A549 (cell line): ENCODE results near the gene PARP6. TPM values are rescaled to one million over a fixed set of nuclear protein-coding genes. Genes with fewer than 3 reads are reported as not detected.

Experiments used
- ATAC-seq, 2 experiments: fragments of 200-7000 bp in 1 of 2; fragments of >200 bp in 1 of 2; cut with Nextera tagmentation in 1 of 2; cut with Tn5 transposase in 1 of 2; 3 replicates each; pipeline versions ENCODE4 v1.8.0 to v1.9.1; 2018 to 2020; ENCODE audit warnings: mild to moderate bottlenecking in 1 of 2, moderate library complexity in 1 of 2
- CTCF ChIA-PET: fragments of 300-600 bp; sonication (Branson Sonifier 250); formaldehyde crosslinking; extraction: SDS; loops from one replicate; lab custom pipeline; 2021; ENCODE audit warnings: antibody characterized with exemption, inconsistent platforms; lab: Yijun Ruan, JAX
- POLR2A ChIA-PET: fragments of 350-600 bp; formaldehyde crosslinking; extraction: SDS; loops from one replicate; lab custom pipeline; 2021; ENCODE audit warnings: antibody characterized with exemption, inconsistent platforms; lab: Yijun Ruan, JAX
- DNase-seq, 2 experiments: peaks; one replicate each; pipeline versions ENCODE4 v3.0.0 to v3.0.0-alpha.2; 2011 to 2016; ENCODE audit warnings: low read depth in 1 of 2, low spot score in 1 of 2
- FAIRE-seq: peaks from 2 replicates; lab custom pipeline; 2011; peaks lifted over from hg19 to GRCh38; lab: Jason Lieb, UNC
- H3K27ac ChIP-seq, 2 experiments: fragments of >200 bp; sonication (Bioruptor Twin); formaldehyde crosslinking; 3 replicates each; pipeline ENCODE4 v1.5.1; 2016 to 2017
- H3K4me1 ChIP-seq: fragments of >200 bp; sonication (Bioruptor Twin); formaldehyde crosslinking; 3 replicates; pipeline ENCODE4 v1.6.1; 2016
- H3K4me2 ChIP-seq: fragments of >200 bp; sonication (Bioruptor Twin); formaldehyde crosslinking; 3 replicates; pipeline ENCODE4 v1.6.1; 2016
- H3K4me3 ChIP-seq: fragments of >200 bp; sonication (Bioruptor Twin); formaldehyde crosslinking; 3 replicates; pipeline ENCODE4 v1.5.1; 2016
- H3K9me3 ChIP-seq: fragments of >200 bp; sonication (Bioruptor Twin); formaldehyde crosslinking; 3 replicates; pipeline ENCODE4 v1.6.1; 2016
- BHLHE40 ChIP-seq: IDR thresholded peaks from 2 replicates; pipeline ENCODE4 v1.6.1; 2012; ENCODE audit warnings: low read depth, low read length, inconsistent platforms
- EHF ChIP-seq: fragments of 250-450 bp; sonication (Bioruptor Pico); IDR thresholded peaks from 2 replicates; pipeline ENCODE4 v1.5.0; 2020; ENCODE audit warnings: mild to moderate bottlenecking
- EHMT2 ChIP-seq: fragments of 200-600 bp; sonication (generic); IDR thresholded peaks from 2 replicates; pipeline ENCODE4 v1.6.1; 2016; ENCODE audit warnings: antibody characterized with exemption, low read depth, mild to moderate bottlenecking, moderate library complexity
- ESRRA ChIP-seq: fragments of 150-350 bp; IDR thresholded peaks from 2 replicates; pipeline ENCODE4 v1.6.1; 2014; ENCODE audit warnings: mild to moderate bottlenecking, low read length, borderline replicate concordance
- FOSB ChIP-seq: fragments of 250-450 bp; sonication (Bioruptor Pico); IDR thresholded peaks from 2 replicates; pipeline ENCODE4 v1.5.0; 2020; ENCODE audit warnings: mild to moderate bottlenecking, moderate library complexity
- FOSL2 ChIP-seq, 2 experiments: fragments of 450-650 bp in 1 of 2; fragments of >200 bp in 1 of 2; sonication (Bioruptor Twin) in 1 of 2; formaldehyde crosslinking; IDR thresholded peaks; 2 replicates each; pipeline versions ENCODE4 v1.5.0 to v1.6.1; 2016 to 2020; ENCODE audit warnings: mild to moderate bottlenecking in 1 of 2, moderate library complexity in 1 of 2
- MAZ ChIP-seq: fragments of 150-350 bp; IDR thresholded peaks from 2 replicates; pipeline ENCODE4 v1.6.1; 2014; ENCODE audit warnings: antibody characterized with exemption, low read depth, low read length, borderline replicate concordance
- RCOR1 ChIP-seq: fragments of 150-350 bp; IDR thresholded peaks from 2 replicates; pipeline ENCODE4 v1.6.1; 2014; ENCODE audit warnings: antibody characterized with exemption, low read length, low read depth
- SMC3 ChIP-seq: fragments of >200 bp; sonication (Bioruptor Twin); formaldehyde crosslinking; IDR thresholded peaks from 3 replicates; pipeline ENCODE4 v1.6.1; 2018; ENCODE audit warnings: inconsistent platforms
- SREBF2 ChIP-seq: fragments of 450-650 bp; IDR thresholded peaks from 2 replicates; pipeline ENCODE4 v1.6.1; 2014; ENCODE audit warnings: mild to moderate bottlenecking, moderate library complexity
- ZFP36 ChIP-seq: fragments of 450-650 bp; IDR thresholded peaks from 2 replicates; pipeline ENCODE4 v1.6.1; 2014; ENCODE audit warnings: borderline replicate concordance; ENCODE audit not compliant: partially characterized antibody
- ZNF302 ChIP-seq: fragments of 250-450 bp; sonication (Bioruptor Pico); IDR thresholded peaks from 2 replicates; pipeline ENCODE4 v1.9.0; 2021; ENCODE audit warnings: inconsistent platforms, mild to moderate bottlenecking, moderate library complexity
- WGBS: methylation state at CpG from one replicate; pipeline ENCODE4 v1.1.6; 2017; ENCODE audit errors: missing lambda C conversion rate; 5-methylcytosine and 5-hydroxymethylcytosine counted together
- polyA plus RNA-seq, 4 experiments: library from polyadenylated mRNA; depleted of rRNA in 3 of 4; stranded (reverse); fragments of >200 nt; fragmentation: RNase III in 1 of 4; extraction: RNeasy Plus Mini Kit Qiagen cat#74134 plus additional on column Dnase treatment in 1 of 4; gene quantifications; 2 replicates in 3 of 4; 3 replicates in 1 of 4; pipeline ENCODE4 v1.2.3, GENCODE V29; 2011 to 2017
- TF ChIP-seq, protein P1 (sequence below): fragments of >200 bp; sonication (Bioruptor Twin); formaldehyde crosslinking; IDR thresholded peaks from 3 replicates; pipeline ENCODE4 v1.5.1; 2016
- TF ChIP-seq, protein P2 (sequence below): fragments of 250-450 bp; sonication (Bioruptor Pico); IDR thresholded peaks from 2 replicates; pipeline ENCODE4 v1.5.0; 2020; ENCODE audit warnings: low read depth, mild to moderate bottlenecking, moderate library complexity
- TF ChIP-seq, protein P3 (sequence below): IDR thresholded peaks from 2 replicates; pipeline ENCODE4 v1.6.1; 2012
- TF ChIP-seq, protein P4 (sequence below): fragments of 200-600 bp; sonication (generic); IDR thresholded peaks from 2 replicates; pipeline ENCODE4 v1.6.1; 2016; ENCODE audit warnings: antibody characterized with exemption, mild to moderate bottlenecking, moderate library complexity

The PARP6 gene
- polyA plus RNA-seq, 2 of the 4 experiments (the other 2 are of a cell fraction): 78.0 to 167 TPM

DNA sequence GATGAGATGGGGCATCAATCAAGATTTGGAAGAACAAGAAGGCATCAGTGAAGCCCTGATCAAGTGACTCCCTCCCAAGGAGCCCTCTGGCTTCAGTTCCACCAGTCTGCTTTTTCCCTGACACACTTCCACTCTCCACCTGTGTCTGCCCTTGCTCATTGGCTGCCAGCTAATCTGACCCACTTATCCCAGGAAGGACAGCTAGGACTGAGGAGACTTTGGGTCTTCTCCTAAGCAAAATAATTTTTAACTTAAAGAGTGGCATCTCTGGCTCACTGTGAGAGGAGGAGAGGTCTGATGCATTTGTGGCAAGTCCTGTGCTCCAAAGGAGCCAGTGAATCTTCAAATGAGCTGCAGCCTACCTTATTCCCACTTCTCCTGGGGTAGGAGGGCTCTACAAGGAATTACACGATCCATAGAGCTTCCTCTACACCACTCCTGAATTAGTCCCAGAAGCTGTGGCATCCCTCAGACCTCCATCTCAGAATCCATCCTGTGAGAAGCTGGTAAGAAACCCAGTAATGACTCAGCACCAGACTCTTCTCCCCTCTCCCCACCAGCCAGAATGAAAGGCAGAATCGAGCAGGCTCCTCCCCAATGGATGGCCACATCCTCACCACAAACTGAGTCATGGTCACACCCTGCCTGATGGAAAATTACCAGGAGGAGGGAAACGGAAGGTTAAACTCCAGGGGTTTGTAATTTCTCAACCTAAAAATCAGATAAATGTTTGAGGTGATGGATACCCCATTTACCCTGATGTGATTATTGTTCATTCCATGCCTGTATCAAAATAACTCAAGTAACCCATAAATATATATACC lies 35.1 kb downstream of the PARP6 start (continued):
- TF ChIP-seq, protein P1, sequence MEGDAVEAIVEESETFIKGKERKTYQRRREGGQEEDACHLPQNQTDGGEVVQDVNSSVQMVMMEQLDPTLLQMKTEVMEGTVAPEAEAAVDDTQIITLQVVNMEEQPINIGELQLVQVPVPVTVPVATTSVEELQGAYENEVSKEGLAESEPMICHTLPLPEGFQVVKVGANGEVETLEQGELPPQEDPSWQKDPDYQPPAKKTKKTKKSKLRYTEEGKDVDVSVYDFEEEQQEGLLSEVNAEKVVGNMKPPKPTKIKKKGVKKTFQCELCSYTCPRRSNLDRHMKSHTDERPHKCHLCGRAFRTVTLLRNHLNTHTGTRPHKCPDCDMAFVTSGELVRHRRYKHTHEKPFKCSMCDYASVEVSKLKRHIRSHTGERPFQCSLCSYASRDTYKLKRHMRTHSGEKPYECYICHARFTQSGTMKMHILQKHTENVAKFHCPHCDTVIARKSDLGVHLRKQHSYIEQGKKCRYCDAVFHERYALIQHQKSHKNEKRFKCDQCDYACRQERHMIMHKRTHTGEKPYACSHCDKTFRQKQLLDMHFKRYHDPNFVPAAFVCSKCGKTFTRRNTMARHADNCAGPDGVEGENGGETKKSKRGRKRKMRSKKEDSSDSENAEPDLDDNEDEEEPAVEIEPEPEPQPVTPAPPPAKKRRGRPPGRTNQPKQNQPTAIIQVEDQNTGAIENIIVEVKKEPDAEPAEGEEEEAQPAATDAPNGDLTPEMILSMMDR: no peak
- TF ChIP-seq SMC3: no peak
- peak; percentile 43; the same call in 1 of the 2 replicates for TF ChIP-seq EHF (CRISPR knock-in tag)
- no peak for TF ChIP-seq EHMT2
- TF ChIP-seq ESRRA: no peak
- peak; percentile 87 for TF ChIP-seq FOSL2 (IDR thresholded peaks at IDR 0.05)
- peak; percentile 96 for TF ChIP-seq FOSL2 (CRISPR knock-in tag; IDR thresholded peaks at IDR 0.05)
- TF ChIP-seq ZFP36: no peak

DNA sequence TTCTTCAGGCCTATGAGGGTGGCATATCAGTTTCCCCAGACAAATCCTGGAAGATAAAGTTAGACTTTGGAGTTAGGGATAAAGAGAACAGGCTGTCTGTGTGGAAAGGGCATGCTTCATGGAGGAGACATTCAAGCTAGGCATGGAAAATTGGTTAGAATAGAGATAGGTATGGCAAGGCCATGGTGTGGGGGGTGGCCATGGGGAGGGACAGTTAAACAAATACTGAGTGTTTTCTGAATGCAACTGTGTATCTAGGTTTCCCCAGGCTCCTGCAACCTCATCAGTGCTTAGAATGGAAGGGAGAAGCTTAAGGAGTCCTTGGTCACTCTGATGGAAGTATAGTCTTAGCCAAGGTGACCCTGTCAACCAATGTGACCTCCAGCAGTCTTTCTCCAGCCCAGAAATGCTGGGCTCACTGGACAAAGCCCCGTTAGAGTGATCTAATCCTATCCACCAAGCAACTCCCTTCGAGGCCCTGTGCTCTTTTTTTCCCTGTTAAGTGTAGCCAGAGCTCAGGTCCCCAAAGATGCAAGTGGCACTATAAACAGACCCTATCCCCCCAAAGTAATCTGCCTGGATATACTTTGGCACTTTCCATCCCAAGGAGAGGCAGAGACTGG lies 35.9 kb downstream of the PARP6 start:
- CTCF ChIA-PET: interaction anchor here (0.8 to 31.1 kb wide), 6 partner anchors 9 to 103 kb away, joined by 3 to 644 read pairs (median 4); partner anchors contain the start of gene GRAMD2A
- DNase-seq (no peak), ATAC-seq (no peak), FAIRE-seq (no peak)
- POLR2A ChIA-PET: interaction anchor here (1.0 to 2.5 kb wide), 5 partner anchors 9 to 50 kb away, joined by 3 to 48 read pairs (median 7); no protein-coding TSS in a partner anchor
- H3K4me2 ChIP-seq: peak overlapping the region; percentile 85
- H3K27ac ChIP-seq: peak overlapping the region; percentile 97
- peaks cover 60% of the 10 kb centered on the region for H3K4me1 ChIP-seq
- H3K4me3 ChIP-seq: peak overlapping the region; percentile 46
- no peaks in the 10 kb centered on the region for H3K9me3 ChIP-seq
- WGBS: 19% methylated on average over 2 of the region's 2 CpGs
- TF ChIP-seq, protein P2, sequence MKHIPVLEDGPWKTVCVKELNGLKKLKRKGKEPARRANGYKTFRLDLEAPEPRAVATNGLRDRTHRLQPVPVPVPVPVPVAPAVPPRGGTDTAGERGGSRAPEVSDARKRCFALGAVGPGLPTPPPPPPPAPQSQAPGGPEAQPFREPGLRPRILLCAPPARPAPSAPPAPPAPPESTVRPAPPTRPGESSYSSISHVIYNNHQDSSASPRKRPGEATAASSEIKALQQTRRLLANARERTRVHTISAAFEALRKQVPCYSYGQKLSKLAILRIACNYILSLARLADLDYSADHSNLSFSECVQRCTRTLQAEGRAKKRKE (CRISPR knock-in tag): 0 out of 2 replicates have a peak, but pooled peaks have one; percentile 49
- no peak for TF ChIP-seq BHLHE40
- TF ChIP-seq, protein P3, sequence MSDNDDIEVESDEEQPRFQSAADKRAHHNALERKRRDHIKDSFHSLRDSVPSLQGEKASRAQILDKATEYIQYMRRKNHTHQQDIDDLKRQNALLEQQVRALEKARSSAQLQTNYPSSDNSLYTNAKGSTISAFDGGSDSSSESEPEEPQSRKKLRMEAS: 0 out of 2 replicates have a peak, but pooled peaks have one; percentile 17
- TF ChIP-seq, all 56 proteins: peak for 2

DNA sequence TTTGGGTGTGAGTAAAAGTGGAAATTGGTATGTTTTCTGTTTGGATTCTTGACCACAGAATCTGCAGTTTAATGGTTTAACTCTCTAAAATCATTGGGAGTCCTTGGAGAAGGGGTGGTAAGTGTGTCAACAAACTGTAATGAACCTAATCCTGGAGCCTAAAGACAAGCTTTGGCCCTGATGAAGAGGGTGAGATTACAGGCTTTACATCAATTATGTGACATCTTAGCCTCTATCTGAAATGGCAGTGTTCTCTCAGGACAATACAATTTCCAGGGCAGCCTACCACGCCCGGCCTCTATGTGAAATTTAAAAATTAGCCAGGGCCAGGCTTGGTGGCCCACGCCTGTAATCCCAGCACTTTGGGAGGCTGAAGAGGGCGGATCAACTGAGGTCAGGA lies 37.1 kb downstream of the PARP6 start:
- ChIA-PET POLR2A (no interaction called here), CTCF (interaction anchor here (0.6 to 31.1 kb wide), 4 partner anchors 8 to 205 kb away, joined by 3 to 644 read pairs (median 30); partner anchors contain the start of gene GRAMD2A)
- TF ChIP-seq ZNF302 (no peak), RCOR1 (no peak)
- TF ChIP-seq, protein P3: no peak
- 81% methylated on average over 4 of the region's 4 CpGs for WGBS
- no peak for FAIRE-seq
- ATAC-seq: no peak
- DNase-seq: no peak
- no peak overlapping the region for H3K4me3 ChIP-seq
- H3K4me2 ChIP-seq: peak overlapping the region; percentile 85; the same call in 2 of the 3 replicates
- peak overlapping the region; percentile 97 for H3K27ac ChIP-seq
- H3K4me1 ChIP-seq: peaks cover 60% of the 10 kb centered on the region
- H3K9me3 ChIP-seq: no peaks in the 10 kb centered on the region

DNA sequence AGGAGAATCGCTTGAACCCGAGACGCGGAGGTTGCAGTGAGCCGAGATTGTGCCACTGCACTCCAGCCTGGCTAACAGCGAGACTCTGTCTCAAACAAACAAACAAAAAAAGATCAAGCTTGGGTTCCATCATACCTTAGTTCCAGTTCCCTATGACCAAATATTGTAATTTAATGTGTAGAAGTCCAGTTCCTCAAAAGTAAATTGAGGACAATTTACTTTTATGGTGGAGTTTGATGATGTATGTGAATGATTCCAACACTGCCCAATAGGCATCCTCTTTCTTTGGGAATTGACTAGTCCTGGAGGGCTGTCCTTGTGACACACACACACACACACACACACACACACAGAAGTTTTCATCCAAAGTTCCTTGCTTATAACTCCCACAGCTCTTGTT lies 38.6 kb downstream of the PARP6 start:
- POLR2A ChIA-PET: interaction anchor here (0.6 kb wide), 1 partner anchor 28 kb away, joined by 3 read pairs; no protein-coding TSS in a partner anchor
- H3K27ac ChIP-seq: peak overlapping the region; percentile 97; a peak in 5 of 6 replicates
- 95% methylated on average over 6 of the region's 6 CpGs for WGBS
- no peak overlapping the region for H3K4me2 ChIP-seq
- peaks cover 59% of the 10 kb centered on the region for H3K4me1 ChIP-seq
- H3K4me3 ChIP-seq: no peak overlapping the region
- no peaks in the 10 kb centered on the region for H3K9me3 ChIP-seq
- no peak for ATAC-seq
- CTCF ChIA-PET: interaction anchor here (1.5 to 31.1 kb wide), 4 partner anchors 8 to 59 kb away, joined by 3 to 644 read pairs (median 10); partner anchors contain the start of gene GRAMD2A
- no peak for FAIRE-seq
- no peak for DNase-seq
- TF ChIP-seq, protein P3: no peak
- TF ChIP-seq MAZ: no peak
- TF ChIP-seq, protein P4, sequence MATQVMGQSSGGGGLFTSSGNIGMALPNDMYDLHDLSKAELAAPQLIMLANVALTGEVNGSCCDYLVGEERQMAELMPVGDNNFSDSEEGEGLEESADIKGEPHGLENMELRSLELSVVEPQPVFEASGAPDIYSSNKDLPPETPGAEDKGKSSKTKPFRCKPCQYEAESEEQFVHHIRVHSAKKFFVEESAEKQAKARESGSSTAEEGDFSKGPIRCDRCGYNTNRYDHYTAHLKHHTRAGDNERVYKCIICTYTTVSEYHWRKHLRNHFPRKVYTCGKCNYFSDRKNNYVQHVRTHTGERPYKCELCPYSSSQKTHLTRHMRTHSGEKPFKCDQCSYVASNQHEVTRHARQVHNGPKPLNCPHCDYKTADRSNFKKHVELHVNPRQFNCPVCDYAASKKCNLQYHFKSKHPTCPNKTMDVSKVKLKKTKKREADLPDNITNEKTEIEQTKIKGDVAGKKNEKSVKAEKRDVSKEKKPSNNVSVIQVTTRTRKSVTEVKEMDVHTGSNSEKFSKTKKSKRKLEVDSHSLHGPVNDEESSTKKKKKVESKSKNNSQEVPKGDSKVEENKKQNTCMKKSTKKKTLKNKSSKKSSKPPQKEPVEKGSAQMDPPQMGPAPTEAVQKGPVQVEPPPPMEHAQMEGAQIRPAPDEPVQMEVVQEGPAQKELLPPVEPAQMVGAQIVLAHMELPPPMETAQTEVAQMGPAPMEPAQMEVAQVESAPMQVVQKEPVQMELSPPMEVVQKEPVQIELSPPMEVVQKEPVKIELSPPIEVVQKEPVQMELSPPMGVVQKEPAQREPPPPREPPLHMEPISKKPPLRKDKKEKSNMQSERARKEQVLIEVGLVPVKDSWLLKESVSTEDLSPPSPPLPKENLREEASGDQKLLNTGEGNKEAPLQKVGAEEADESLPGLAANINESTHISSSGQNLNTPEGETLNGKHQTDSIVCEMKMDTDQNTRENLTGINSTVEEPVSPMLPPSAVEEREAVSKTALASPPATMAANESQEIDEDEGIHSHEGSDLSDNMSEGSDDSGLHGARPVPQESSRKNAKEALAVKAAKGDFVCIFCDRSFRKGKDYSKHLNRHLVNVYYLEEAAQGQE: no peak
- no peak for TF ChIP-seq FOSB (CRISPR knock-in tag)
- TF ChIP-seq, protein P1: no peak
- TF ChIP-seq SREBF2: no peak
